ENCODE data around the gene ABCA1. TPM values are rescaled to one million over a fixed set of nuclear protein-coding genes. Genes with fewer than 3 reads are reported as not detected.

ABCA1 gene
- total RNA-seq, 6 experiments from 2014 or later = 9.1 to 16.5 (median 9.4) TPM

- Mint-ChIP-seq H3K36me3 (ENCODE audit: low read depth) (no peaks in the 10 kb centered on the region), H3K27ac (no peak overlapping the region), H3K27me3 (ENCODE audit: insufficient read depth) (peaks cover 2% of the 10 kb centered on the region), H3K9me3 (no peaks in the 10 kb centered on the region), H3K4me1 (ENCODE audit: low read depth) (peaks cover 22% of the 10 kb centered on the region), H3K4me3 (no peak overlapping the region)
- DNase-seq = no peak
- no peak for TF ChIP-seq CTCF (IDR thresholded peaks at IDR 0.05)
Measured at GRCh38 chr9:104892701-104893100, 35.3 kb downstream of the ABCA1 start.

GRCh38 chr9:104890433-104890770 is 37.6 kb downstream of the ABCA1 start:
- Mint-ChIP-seq H3K36me3 (ENCODE audit: low read depth) (peaks cover 11% of the 10 kb centered on the region; the same call in 1 of the 2 replicates), H3K4me1 (ENCODE audit: low read depth) (peaks cover 10% of the 10 kb centered on the region), H3K4me3 (no peak overlapping the region), H3K27ac (no peak overlapping the region), H3K9me3 (no peaks in the 10 kb centered on the region), H3K27me3 (ENCODE audit: insufficient read depth) (peaks cover 2% of the 10 kb centered on the region)
- no peak for DNase-seq
- TF ChIP-seq CTCF (IDR thresholded peaks at IDR 0.05) = no peak

GRCh38 chr9:104885818-104886709 is 41.9 kb downstream of the ABCA1 start:
- H3K4me1 Mint-ChIP-seq (ENCODE audit: low read depth) = no peaks in the 10 kb centered on the region
- H3K4me3 Mint-ChIP-seq = no peak overlapping the region
- peaks cover 11% of the 10 kb centered on the region; the same call in 1 of the 2 replicates for H3K36me3 Mint-ChIP-seq (ENCODE audit: low read depth)
- no peaks in the 10 kb centered on the region for H3K9me3 Mint-ChIP-seq
- H3K27ac Mint-ChIP-seq = no peak overlapping the region
- no peak for DNase-seq
- H3K27me3 Mint-ChIP-seq (ENCODE audit: insufficient read depth) = no peaks in the 10 kb centered on the region; the same call in none of the 2 replicates
- no peak for TF ChIP-seq CTCF (IDR thresholded peaks at IDR 0.05)

GRCh38 chr9:104883169-104883568 is 44.8 kb downstream of the ABCA1 start:
- no peaks in the 10 kb centered on the region; the same call in 1 of the 2 replicates for H3K27me3 Mint-ChIP-seq (ENCODE audit: insufficient read depth)
- H3K4me3 Mint-ChIP-seq = no peak overlapping the region

GRCh38 chr9:104882566-104882965 is 45.4 kb downstream of the ABCA1 start:
- Mint-ChIP-seq H3K4me3 (no peak overlapping the region), H3K36me3 (ENCODE audit: low read depth) (peaks cover 11% of the 10 kb centered on the region; the same call in 1 of the 2 replicates), H3K4me1 (ENCODE audit: low read depth) (peaks cover 11% of the 10 kb centered on the region), H3K27me3 (ENCODE audit: insufficient read depth) (no peaks in the 10 kb centered on the region; the same call in 1 of the 2 replicates), H3K9me3 (no peaks in the 10 kb centered on the region), H3K27ac (no peak overlapping the region)
- TF ChIP-seq CTCF (IDR thresholded peaks at IDR 0.05) = no peak
- DNase-seq = no peak

More at GRCh38 chr9:104883169-104883568, 44.8 kb downstream of the ABCA1 start:
- peaks cover 11% of the 10 kb centered on the region for H3K4me1 Mint-ChIP-seq (ENCODE audit: low read depth)
- peaks cover 11% of the 10 kb centered on the region; the same call in 1 of the 2 replicates for H3K36me3 Mint-ChIP-seq (ENCODE audit: low read depth)
- H3K27ac Mint-ChIP-seq = no peak overlapping the region
- TF ChIP-seq CTCF (IDR thresholded peaks at IDR 0.05) = no peak
- DNase-seq = no peak
- H3K9me3 Mint-ChIP-seq = no peaks in the 10 kb centered on the region
